ENCODE data around the gene SOWAHB.

- TF ChIP-seq CTCF (IDR thresholded peaks at IDR 0.05): no peak
- no peak for TF ChIP-seq EZH2 (IDR thresholded peaks at IDR 0.05; ENCODE audit: borderline replicate concordance, insufficient read depth, low read depth, low read length, poor library complexity, severe bottlenecking)
Measured at GRCh38 chr4:76881375-76881774, 16.6 kb downstream of the SOWAHB start.

Data from B cell (primary cell).